Islet precursor cell (in vitro differentiated cells): ENCODE measurements around the gene LCTL.

Experiments used
- DNase-seq: peaks from one replicate; pipeline ENCODE4 v3.0.0-alpha.2; 2018

Gene LCTL

GRCh38 chr15:66498501-66499386, 67.1 kb downstream of the LCTL start:
- peak; percentile 40 for DNase-seq
